HepG2 (cell line): ENCODE measurements around the gene IL17RC. TPM values are rescaled to one million over a fixed set of nuclear protein-coding genes. Genes with fewer than 3 reads are reported as not detected.
A peak's percentile ranks its signal among the peaks of the same experiment; 100 is the strongest.

Experiments
- FOXA1 ChIP-seq, 2 experiments: fragments of 450-650 bp in 1 of 2; sonication (generic) in 1 of 2; formaldehyde crosslinking in 1 of 2; IDR thresholded peaks; 2 replicates each; pipeline versions ENCODE4 v1.4.0 to v1.6.1; 2016 to 2020; ENCODE audit warnings: missing genetic modification reagents in 1 of 2
- KDM1A ChIP-seq: IDR thresholded peaks from 2 replicates; pipeline ENCODE4 v1.6.1; 2016; ENCODE audit warnings: missing compliant biosample characterization
- PHF20 ChIP-seq: sonication (generic); formaldehyde crosslinking; IDR thresholded peaks from 2 replicates; pipeline ENCODE4 v1.5.0; 2020; ENCODE audit warnings: mild to moderate bottlenecking, missing genetic modification reagents
- RBM39 ChIP-seq: fragments of 200-400 bp; formaldehyde crosslinking; IDR thresholded peaks from one replicate; pipeline ENCODE4 v1.6.1; 2018; ENCODE audit warnings: antibody characterized with exemption, mild to moderate bottlenecking, low read depth, low read length; ENCODE audit not compliant: poor library complexity, severe bottlenecking
- REL ChIP-seq: sonication (generic); formaldehyde crosslinking; conservative IDR thresholded peaks from 2 replicates; pipeline ENCODE4 v1.8.0; 2022; ENCODE audit warnings: mild to moderate bottlenecking, missing genetic modification reagents, moderate library complexity
- TAF15 ChIP-seq: fragments of 200-400 bp; formaldehyde crosslinking; IDR thresholded peaks from one replicate; pipeline ENCODE4 v1.6.1; 2018; ENCODE audit warnings: mild to moderate bottlenecking, low read depth, low read length; ENCODE audit not compliant: poor library complexity, severe bottlenecking
- TCF7L2 ChIP-seq: IDR thresholded peaks from 2 replicates; pipeline ENCODE4 v1.6.1; 2011; ENCODE audit warnings: mild to moderate bottlenecking, low read depth, low read length, moderate library complexity
- ZFP37 ChIP-seq: sonication (generic); formaldehyde crosslinking; IDR thresholded peaks from 2 replicates; pipeline ENCODE4 v1.4.0; 2020; ENCODE audit warnings: missing genetic modification reagents, borderline replicate concordance
- ZNF446 ChIP-seq: sonication (generic); formaldehyde crosslinking; IDR thresholded peaks from 2 replicates; pipeline ENCODE4 v1.5.0; 2020; ENCODE audit warnings: mild to moderate bottlenecking, missing genetic modification reagents
- ZNF598 ChIP-seq: sonication (generic); formaldehyde crosslinking; IDR thresholded peaks from 2 replicates; pipeline ENCODE4 v1.5.1; 2020; ENCODE audit warnings: mild to moderate bottlenecking, missing genetic modification reagents, borderline replicate concordance
- ZNF614 ChIP-seq: IDR thresholded peaks from 2 replicates; pipeline ENCODE4 v1.6.1; 2018; ENCODE audit warnings: missing biosample characterization, missing genetic modification reagents, inconsistent platforms, borderline replicate concordance
- ZNF709 ChIP-seq: sonication (generic); formaldehyde crosslinking; IDR thresholded peaks from 2 replicates; pipeline ENCODE4 v1.5.0; 2020; ENCODE audit warnings: mild to moderate bottlenecking, missing genetic modification reagents
- ZNF839 ChIP-seq: sonication (generic); formaldehyde crosslinking; IDR thresholded peaks from 2 replicates; pipeline ENCODE4 v1.4.0; 2020; ENCODE audit warnings: missing genetic modification reagents, mild to moderate bottlenecking, borderline replicate concordance
- polyA plus RNA-seq, 8 experiments: library from polyadenylated mRNA; depleted of rRNA in 3 of 8; stranded (reverse) in 7 of 8; unstranded in 1 of 8; fragments of >200 nt; fragmentation: Illumina TruSeq in 4 of 8; extraction: Trizol in 4 of 8; gene quantifications; 2 replicates each; pipeline versions ENCODE4 v1.2.1 to v1.2.3, GENCODE V29; 2011 to 2016; ENCODE audit warnings: low read depth in 4 of 8, missing spikeins in 1 of 8, mixed read lengths in 1 of 8; ENCODE audit not compliant: insufficient read depth in 1 of 8
- total RNA-seq, 5 experiments: library from RNA; depleted of rRNA; stranded (reverse); fragments of >200 nt; fragmentation: Illumina TruSeq; extraction: Trizol; gene quantifications; 2 replicates each; pipeline ENCODE4 v1.2.3, GENCODE V29; 2016; ENCODE audit warnings: low read depth in 1 of 5
- TF ChIP-seq, protein P1 (sequence below): sonication (generic); formaldehyde crosslinking; IDR thresholded peaks from 2 replicates; pipeline ENCODE4 v1.5.0; 2020; ENCODE audit warnings: mild to moderate bottlenecking, missing genetic modification reagents
- TF ChIP-seq, protein P2 (sequence below): sonication (generic); formaldehyde crosslinking; IDR thresholded peaks from 2 replicates; pipeline ENCODE4 v1.5.1; 2020; ENCODE audit warnings: missing genetic modification reagents, mild to moderate bottlenecking, borderline replicate concordance
- TF ChIP-seq, protein P3 (sequence below): sonication (generic); formaldehyde crosslinking; IDR thresholded peaks from 2 replicates; pipeline ENCODE4 v1.4.0; 2020; ENCODE audit warnings: low read depth, mild to moderate bottlenecking, missing genetic modification reagents
- TF ChIP-seq, protein P4 (sequence below): sonication (generic); formaldehyde crosslinking; IDR thresholded peaks from 2 replicates; pipeline ENCODE4 v1.9.0; 2021; ENCODE audit warnings: missing genetic modification reagents, mild to moderate bottlenecking, borderline replicate concordance
- TF ChIP-seq, protein P5 (sequence below): IDR thresholded peaks from 2 replicates; pipeline ENCODE4 v1.6.1; 2012; ENCODE audit warnings: inconsistent platforms
- TF ChIP-seq, protein P6 (sequence below): sonication (generic); formaldehyde crosslinking; conservative IDR thresholded peaks from 2 replicates; pipeline ENCODE4 v1.5.0; 2020; ENCODE audit warnings: missing genetic modification reagents

The IL17RC gene
- total and polyA plus RNA-seq, 2 of the 13 experiments (the other 11 are each of a cell fraction or from before 2014, with no cell fraction given): 20.7 to 24.0 TPM

DNA sequence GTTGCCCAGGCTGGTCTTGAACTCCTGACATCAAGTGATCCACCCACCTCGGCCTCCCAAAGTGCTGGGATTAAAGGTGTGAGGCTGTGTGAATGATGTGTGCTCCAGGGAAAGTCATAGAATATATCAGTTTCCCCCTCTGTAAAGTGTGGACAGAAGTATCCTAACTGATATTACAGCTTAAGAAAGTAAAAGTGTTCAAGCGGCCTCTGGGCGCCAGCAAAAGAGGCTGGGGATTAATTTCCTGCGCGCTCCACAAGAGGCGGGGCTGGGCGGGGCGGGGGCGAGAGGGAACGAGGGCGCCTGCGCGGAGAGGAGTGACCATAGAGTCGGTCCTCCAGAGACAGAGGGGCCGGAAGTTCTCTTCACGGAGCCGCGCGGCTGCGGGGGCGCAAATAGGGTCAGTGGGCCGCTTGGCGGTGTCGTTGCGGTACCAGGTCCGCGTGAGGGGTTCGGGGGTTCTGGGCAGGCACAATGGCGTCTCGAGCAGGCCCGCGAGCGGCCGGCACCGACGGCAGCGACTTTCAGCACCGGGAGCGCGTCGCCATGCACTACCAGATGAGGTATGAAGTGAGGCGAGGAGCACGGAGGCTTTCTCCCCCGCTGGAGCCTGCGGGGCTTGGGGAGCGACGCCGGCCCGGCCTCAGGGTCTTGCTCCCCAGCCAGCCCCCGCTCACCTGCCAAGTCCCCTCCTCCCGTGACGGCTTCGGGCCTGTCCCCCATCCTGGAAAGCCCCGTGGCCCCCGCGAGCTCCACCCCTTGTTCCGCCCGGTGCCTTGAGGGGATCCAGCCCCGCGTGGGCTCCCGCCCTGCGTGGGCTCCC lies 26.4 kb upstream of the IL17RC start, which contains the start of gene JAGN1 (continued):
- TF ChIP-seq, protein P1, sequence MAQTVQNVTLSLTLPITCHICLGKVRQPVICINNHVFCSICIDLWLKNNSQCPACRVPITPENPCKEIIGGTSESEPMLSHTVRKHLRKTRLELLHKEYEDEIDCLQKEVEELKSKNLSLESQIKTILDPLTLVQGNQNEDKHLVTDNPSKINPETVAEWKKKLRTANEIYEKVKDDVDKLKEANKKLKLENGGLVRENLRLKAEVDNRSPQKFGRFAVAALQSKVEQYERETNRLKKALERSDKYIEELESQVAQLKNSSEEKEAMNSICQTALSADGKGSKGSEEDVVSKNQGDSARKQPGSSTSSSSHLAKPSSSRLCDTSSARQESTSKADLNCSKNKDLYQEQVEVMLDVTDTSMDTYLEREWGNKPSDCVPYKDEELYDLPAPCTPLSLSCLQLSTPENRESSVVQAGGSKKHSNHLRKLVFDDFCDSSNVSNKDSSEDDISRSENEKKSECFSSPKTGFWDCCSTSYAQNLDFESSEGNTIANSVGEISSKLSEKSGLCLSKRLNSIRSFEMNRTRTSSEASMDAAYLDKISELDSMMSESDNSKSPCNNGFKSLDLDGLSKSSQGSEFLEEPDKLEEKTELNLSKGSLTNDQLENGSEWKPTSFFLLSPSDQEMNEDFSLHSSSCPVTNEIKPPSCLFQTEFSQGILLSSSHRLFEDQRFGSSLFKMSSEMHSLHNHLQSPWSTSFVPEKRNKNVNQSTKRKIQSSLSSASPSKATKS (CRISPR knock-in tag): 0 out of 2 replicates have a peak, but pooled peaks have one; percentile 68
- TF ChIP-seq REL: no peak
- TF ChIP-seq KDM1A (CRISPR knock-in tag): no peak
- TF ChIP-seq TCF7L2: no peak
- peak; percentile 48 for TF ChIP-seq TAF15
- TF ChIP-seq ZNF598: peak; percentile 80; the same call in 1 of the 2 replicates
- peak; percentile 81 for TF ChIP-seq PHF20
- TF ChIP-seq, protein P2, sequence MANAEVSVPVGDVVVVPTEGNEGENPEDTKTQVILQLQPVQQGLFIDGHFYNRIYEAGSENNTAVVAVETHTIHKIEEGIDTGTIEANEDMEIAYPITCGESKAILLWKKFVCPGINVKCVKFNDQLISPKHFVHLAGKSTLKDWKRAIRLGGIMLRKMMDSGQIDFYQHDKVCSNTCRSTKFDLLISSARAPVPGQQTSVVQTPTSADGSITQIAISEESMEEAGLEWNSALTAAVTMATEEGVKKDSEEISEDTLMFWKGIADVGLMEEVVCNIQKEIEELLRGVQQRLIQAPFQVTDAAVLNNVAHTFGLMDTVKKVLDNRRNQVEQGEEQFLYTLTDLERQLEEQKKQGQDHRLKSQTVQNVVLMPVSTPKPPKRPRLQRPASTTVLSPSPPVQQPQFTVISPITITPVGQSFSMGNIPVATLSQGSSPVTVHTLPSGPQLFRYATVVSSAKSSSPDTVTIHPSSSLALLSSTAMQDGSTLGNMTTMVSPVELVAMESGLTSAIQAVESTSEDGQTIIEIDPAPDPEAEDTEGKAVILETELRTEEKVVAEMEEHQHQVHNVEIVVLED (CRISPR knock-in tag): peak; percentile 66; the same call in 1 of the 2 replicates
- TF ChIP-seq FOXA1 (IDR thresholded peaks at IDR 0.05): no peak
- TF ChIP-seq FOXA1 (CRISPR knock-in tag; IDR thresholded peaks at IDR 0.05): no peak
- TF ChIP-seq, protein P3, sequence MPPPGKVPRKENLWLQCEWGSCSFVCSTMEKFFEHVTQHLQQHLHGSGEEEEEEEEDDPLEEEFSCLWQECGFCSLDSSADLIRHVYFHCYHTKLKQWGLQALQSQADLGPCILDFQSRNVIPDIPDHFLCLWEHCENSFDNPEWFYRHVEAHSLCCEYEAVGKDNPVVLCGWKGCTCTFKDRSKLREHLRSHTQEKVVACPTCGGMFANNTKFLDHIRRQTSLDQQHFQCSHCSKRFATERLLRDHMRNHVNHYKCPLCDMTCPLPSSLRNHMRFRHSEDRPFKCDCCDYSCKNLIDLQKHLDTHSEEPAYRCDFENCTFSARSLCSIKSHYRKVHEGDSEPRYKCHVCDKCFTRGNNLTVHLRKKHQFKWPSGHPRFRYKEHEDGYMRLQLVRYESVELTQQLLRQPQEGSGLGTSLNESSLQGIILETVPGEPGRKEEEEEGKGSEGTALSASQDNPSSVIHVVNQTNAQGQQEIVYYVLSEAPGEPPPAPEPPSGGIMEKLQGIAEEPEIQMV (CRISPR knock-in tag): peak; percentile 93
- TF ChIP-seq ZNF446: peak; percentile 95; the same call in 1 of the 2 replicates
- peak; percentile 84 for TF ChIP-seq RBM39
- no peak for TF ChIP-seq ZFP37 (CRISPR knock-in tag)
- no peak for TF ChIP-seq ZNF614 (CRISPR knock-in tag)
- TF ChIP-seq, protein P4, sequence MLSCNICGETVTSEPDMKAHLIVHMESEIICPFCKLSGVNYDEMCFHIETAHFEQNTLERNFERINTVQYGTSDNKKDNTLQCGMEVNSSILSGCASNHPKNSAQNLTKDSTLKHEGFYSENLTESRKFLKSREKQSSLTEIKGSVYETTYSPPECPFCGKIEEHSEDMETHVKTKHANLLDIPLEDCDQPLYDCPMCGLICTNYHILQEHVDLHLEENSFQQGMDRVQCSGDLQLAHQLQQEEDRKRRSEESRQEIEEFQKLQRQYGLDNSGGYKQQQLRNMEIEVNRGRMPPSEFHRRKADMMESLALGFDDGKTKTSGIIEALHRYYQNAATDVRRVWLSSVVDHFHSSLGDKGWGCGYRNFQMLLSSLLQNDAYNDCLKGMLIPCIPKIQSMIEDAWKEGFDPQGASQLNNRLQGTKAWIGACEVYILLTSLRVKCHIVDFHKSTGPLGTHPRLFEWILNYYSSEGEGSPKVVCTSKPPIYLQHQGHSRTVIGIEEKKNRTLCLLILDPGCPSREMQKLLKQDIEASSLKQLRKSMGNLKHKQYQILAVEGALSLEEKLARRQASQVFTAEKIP: no peak
- TF ChIP-seq ZNF839 (CRISPR knock-in tag): peak; percentile 75; the same call in 1 of the 2 replicates
- TF ChIP-seq, protein P5, sequence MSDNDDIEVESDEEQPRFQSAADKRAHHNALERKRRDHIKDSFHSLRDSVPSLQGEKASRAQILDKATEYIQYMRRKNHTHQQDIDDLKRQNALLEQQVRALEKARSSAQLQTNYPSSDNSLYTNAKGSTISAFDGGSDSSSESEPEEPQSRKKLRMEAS: peak; percentile 87
- TF ChIP-seq, protein P6, sequence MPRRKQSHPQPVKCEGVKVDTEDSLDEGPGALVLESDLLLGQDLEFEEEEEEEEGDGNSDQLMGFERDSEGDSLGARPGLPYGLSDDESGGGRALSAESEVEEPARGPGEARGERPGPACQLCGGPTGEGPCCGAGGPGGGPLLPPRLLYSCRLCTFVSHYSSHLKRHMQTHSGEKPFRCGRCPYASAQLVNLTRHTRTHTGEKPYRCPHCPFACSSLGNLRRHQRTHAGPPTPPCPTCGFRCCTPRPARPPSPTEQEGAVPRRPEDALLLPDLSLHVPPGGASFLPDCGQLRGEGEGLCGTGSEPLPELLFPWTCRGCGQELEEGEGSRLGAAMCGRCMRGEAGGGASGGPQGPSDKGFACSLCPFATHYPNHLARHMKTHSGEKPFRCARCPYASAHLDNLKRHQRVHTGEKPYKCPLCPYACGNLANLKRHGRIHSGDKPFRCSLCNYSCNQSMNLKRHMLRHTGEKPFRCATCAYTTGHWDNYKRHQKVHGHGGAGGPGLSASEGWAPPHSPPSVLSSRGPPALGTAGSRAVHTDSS (CRISPR knock-in tag): no peak
- TF ChIP-seq ZNF709: peak; percentile 85
